NT2/D1 (cell line): ENCODE results near the gene CCDC15.

ENCODE experiments used
- SUZ12 ChIP-seq: IDR thresholded peaks from 2 replicates; pipeline ENCODE4 v1.6.1; 2011; ENCODE audit not compliant: insufficient read length, insufficient read depth; ENCODE audit errors: extremely low read depth
- YY1 ChIP-seq: IDR thresholded peaks from 2 replicates; pipeline ENCODE4 v1.6.1; 2011; ENCODE audit not compliant: insufficient read length, insufficient read depth
- ZNF274 ChIP-seq: IDR thresholded peaks from 2 replicates; pipeline ENCODE4 v1.6.1; 2011; ENCODE audit warnings: mild to moderate bottlenecking, low read depth, low read length

DNA sequence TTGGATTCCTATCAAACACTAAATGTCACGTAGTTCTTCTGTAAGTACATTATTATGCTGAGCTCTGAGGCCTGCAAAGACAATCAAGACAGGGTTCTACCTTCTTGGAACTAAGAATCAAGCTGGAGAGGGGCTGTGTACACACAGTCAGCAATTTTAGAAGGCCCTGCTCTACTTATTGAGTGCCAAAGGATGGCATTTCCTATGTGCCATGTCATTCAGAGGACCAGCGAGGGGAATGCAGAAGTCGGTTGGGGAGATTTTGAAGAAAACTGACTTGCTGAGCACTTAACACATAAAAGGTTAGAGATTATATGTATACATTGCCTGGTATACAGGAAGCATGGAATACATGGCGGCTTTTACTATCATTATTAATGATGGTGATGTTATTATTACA, 114.4 kb downstream of the CCDC15 start:
- no peak for TF ChIP-seq ZNF274
- TF ChIP-seq YY1, result no peak
- no peak for TF ChIP-seq SUZ12
